ENCODE results near the gene ZNF778.
A peak's percentile ranks its signal among the peaks of the same experiment; 100 is the strongest.
"Not testable (repeated sequence)": the region's sequence is repeated elsewhere in the genome, so short reads cannot be mapped to it uniquely, and the experiment has no call there.

Gene ZNF778

DNA sequence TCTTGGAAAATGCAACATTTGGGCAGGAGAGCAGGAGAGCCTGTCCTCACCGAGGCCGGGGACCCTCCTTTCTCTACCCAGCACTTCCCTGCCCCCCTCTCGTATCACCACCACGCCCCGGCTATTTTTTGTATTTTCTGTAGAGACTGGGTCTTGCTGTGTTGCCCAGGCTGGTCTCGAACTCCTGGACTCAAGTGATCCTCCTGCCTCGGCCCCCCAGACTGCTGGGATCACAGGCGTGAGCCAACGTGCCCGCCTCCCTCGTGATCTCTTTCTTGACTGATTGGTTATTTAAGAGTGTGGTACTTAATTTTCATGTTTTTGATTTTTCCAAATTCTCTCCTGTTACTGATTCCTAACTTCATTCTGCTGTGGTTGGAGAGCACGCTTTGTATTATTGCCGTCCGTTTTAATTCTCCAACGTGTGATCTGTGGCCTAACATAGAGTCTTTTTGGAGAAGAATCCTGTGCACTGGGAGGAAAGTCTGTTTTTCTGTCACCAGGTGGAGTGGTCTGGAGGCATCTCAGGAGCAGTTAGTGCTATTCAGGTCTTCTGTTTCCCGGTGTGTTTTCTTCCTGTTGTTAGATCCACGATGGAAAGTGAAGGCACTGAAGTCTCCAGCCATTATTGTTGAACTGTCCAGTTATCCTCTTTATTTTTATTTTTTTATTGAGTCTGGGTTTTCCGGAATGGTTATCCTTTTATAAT is 40.4 kb downstream of the ZNF778 start:
- DNase-seq: peak; percentile 21

DNA sequence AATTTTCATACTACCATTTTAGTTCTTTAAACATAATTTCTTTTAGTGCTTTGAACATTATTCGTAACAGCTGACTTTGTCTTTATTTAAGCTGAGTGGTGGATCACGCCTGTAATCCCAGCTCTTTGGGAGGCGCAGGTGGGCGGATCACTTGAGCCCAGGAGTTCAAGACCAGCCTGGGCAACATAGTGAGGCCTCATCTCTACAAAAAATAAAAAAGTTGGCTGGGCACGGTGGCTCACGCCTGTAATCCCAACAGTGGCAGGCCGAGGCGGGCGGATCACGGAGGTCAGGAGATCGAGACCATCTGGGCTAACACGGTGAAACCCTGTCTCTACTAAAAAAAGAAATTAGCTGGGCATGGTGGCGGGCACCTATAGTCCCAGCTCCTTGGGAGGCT is 42.4 kb downstream of the ZNF778 start:
- not testable (repeated sequence) for DNase-seq

DNA sequence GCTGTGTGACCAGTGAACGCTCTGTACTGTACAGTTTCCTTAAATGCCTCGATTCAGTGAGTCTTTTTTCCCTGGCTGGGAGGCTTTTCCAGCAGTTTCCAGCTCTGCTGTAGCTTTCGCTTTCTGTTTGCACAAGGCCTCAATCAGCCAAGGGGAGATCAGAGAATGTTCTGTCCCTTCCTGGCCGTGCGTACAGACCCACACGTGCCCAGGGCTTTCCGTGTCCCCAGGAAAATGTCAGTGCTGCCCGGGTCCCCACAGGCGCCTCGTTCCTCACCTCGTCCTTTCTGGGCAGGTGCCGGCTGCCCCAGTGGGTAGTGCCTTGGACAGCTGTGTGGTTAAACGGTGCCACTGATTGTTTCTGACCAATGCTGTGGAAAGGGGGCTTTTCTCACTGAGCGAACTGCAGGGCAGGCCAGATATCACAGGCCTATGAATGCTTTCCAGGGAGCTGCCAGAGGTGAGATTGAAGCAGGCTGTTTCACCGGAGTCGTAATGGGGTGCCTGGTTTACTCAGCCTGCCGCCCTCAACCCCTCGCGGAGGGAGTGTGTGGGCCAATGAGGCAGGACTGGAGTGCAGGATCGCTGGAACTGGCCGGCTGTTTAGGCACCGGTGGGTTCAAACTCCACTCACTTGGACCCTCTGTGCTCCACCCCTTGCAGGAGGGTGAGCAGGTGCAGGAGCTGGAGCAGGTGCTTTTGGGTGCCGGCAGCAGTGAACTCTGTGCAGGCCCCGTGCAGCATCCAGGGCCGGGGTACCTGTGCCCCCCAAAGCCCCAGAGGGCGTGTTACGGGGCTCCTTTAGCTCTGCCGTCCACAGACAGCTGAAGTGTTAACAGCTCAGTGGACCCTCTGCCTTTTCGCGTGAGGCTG is 44.4 kb downstream of the ZNF778 start:
- no peak for DNase-seq

DNA sequence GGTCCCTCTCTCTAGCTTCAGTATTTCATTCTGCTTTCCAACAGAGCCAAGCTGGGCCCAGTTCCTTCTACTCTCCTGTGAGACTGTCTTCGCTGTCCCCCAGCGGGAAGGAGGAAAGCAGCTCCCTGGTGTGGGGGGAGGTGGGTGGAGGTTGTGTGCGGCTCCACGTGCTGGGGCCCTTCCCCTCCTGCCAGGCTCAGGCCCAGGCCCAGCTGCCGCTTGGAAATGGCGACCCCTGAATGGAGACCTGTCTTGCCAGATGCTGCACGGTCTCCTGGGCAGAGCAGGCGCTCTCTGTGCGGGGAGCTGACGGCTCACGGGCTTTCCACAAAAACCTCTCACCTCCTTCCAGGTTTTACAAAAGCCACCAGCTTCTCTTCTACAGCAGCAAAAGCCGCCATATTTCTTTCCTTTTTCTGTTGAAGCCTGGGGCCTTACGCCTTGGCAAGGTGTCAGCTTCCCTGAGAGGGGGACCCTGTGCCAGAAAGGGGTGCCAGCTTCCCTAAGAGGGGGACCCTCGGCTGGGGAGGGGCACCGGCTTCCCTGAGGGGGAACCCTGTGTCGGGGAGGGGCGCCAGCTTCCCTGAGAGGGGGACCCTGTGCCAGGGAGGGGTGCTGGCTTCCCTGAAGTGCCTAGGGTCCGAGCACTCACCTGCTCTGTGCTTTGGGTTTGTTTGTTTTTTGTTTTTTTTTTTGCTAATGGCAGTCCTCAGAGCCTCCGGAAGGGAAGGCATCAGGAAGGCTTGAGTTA is 47.5 kb downstream of the ZNF778 start:
- DNase-seq: no peak

DNA sequence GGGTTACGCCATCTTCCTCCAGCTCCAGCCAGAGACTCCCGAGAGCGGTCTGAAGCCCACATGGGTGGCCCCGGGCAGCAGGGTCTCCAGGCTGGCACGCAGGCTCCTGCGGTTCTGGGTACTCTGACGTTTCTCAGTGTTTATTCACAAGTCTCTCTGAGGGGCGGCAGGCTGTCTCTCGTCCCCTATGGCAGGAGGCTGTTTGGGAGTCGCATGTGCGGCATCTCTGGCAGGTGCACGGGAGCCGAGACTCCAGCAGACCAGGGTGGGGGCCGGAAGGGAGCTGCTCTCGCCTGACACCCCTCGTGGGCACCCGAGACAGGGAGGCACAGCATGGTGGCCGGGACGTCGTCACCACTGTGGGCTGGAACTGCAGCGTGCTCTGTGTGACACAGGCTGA is 48.1 kb downstream of the ZNF778 start:
- DNase-seq: no peak

DNA sequence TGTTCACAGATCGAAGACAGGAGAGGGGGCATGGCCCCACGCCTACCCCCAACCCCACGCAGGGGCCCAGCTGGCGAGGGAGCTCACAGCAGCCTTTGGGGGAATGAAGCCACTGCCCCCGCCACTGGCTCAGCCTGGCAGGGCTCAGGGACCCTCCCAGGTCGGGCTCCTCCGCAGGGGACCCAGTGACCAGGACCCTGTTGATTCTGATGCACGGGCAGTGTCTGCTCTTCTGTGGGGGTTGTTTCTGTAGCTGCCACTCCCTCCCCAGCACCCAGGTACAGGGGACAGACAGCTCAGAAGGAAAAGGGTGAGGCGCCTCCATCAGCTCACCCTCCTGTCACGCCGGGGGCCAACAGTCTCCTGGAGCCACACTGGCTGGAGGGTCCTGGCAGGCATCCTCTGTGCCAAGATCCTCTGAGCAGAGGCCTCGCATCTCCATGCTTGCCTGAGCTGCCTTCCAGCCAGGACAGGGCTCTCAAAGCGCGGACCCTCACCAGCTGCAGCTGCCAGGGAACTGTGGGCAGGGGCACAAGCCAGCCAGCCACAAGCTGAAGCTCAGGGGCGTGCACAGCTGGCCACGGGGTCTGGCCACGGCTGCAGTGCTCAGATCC is 49.1 kb downstream of the ZNF778 start:
- no peak for DNase-seq

DNA sequence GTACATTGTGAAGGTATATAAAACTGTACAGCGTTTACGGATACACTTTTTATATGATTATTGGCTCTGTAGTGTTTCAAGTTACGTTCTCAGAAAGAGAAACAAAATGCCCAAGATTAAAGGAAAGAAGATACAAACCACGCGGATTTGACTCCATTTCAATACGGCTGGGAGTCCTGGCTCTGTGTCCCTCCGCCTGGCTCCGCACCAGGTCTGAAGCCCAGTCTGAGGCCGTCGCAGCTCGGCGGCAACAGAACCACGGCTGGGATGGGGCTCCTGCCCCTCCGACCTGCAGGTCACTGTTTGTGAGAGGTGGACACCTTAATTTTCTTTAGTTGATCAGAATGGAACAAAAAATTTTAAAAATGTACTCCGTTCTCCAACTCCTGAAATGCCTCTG is 50.2 kb downstream of the ZNF778 start:
- DNase-seq: not testable (repeated sequence)

DNA sequence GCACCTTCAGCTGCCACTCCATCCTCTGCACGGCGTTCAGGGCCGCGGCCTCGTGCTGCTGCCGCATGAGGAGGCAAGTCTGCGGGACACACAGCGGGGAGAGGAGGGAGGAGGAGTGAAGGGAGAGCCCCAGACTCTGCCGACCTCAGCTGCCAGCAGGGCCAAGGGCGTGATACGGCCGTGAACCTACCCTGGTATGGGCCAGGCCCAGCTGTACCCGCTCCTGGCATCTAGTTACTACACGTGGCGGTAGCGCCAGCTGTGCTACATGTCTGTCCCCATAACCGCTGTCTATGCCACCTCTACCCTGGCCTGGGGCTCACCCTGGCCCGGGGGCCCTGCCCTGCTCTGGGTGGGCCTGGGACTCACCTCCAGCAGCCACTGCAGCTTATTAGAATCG is 51.1 kb downstream of the ZNF778 start:
- no peak for DNase-seq

DNA sequence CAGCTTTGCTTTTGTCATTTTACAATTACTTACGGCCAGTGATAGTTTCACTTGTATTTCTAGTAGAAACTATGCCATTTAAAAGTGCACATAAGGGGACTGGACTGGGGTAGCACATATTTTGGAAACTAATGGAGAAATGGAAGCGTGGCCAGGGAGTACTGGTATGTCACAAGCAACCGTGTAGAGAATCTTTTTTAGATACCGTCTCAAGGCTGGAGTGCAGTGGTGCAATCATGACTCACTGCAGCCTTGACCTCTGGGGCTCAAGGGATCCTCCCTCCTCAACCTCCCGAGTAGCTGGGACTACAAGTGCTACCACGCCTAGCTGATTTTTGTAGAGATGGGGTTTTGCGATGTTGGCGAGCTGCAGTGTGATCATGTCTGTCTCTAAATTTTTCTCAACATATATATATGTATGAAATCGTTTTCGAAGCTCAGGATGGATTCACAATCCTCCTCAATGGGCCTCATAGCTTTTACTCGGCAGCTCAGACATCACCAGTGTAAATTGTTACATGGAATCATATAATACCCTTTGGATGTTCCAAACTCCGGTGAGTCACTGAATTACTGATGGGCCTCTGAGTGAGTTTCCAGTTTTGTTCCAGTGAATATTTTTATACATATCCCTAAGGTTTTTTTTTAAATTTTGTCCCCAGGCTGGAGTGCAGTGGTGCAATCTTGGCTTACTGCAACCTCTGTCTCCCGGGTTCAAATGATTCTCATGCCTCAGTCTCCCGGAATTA is 51.7 kb downstream of the ZNF778 start:
- DNase-seq: no peak

DNA sequence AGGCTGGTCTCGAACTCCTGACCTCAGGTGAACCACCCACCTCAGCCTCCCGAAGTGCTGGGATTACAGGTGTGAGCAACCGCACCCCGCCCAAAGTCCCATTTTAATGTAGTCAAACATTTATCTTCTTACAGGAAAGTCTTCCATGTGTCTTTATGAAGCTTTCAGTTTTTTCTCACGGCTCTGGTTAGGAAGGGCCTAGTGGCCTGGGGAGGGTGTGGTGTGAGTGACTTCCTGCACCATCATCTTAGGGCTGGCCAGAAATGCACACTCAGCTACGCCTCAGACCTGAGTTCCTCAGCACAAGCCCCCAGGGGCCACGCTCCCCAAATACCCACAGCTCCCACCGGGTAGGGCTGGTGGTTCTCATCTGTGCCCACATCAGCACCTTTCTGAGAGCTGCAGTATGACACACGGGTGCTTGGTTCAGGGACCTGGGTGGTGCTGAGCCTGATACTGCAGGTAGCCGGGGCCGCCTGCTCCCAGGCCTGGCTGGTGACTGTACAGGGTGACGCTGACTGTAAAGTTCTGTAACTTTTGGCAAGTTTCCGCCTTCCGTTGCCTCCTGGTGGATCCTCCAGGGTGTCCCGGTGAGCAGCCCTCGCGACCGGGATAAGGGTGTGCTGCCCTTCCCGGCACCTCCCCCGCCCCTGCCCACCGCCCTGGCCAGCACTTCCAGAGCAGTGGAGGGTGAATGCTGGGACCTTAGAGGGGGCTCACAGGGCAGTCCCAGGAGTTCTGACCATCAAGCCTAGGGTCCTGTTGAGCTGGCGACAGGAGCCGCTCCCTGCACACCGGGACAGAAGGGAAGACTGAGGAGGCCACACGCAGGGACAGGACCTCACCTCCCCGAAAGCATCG is 52.5 kb downstream of the ZNF778 start:
- no peak for DNase-seq

DNA sequence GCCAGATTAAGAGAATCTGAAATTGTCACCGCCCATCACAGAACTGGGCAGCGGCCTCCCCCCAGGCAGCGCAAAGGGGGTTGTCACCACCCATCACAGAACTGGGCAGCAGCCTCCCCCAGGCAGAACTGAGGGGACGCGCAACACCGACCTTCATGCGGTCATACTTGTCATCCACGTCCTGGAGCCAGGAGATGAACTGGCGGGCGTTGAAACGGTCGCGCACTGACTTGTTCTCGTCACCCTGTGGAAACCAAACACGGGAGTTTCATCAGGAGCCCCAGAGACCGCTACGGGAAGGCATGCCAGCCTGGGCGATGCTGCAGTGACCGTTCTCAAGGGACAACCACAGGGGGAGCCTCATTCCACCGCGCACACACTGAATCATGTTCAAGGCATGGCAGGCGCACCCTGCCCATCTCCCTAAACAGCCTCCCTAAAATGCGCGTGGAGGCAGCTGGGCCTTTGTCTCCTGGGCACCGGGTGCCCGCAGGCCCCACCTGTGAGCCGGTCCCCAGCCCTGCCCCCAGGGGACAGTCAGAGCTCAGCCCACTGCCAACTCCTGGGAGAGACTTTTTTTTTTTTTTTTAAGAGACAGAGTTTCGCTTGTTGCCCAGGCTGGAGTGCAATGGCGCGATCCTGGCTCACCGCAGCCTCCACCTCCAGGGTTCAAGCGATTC is 53.3 kb downstream of the ZNF778 start:
- DNase-seq: no peak

DNA sequence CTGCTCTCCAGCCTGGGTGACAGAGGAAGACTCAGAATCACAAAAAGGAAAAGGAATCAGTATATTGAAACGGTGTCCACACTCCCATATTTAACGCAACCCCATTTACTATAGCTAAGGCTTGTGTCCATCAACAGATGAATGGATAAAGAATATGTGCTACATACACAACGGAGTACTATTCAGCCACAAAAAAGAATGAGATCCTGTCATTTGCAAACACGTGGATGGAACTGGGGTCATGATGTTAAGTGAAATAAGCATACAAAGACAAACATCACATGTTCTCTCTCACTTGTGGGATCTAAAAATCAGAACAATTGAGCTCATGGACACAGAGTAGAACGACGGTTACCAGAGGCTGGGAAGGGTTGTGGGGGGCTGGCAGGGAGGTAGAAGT is 55.1 kb downstream of the ZNF778 start:
- DNase-seq: no peak

DNA sequence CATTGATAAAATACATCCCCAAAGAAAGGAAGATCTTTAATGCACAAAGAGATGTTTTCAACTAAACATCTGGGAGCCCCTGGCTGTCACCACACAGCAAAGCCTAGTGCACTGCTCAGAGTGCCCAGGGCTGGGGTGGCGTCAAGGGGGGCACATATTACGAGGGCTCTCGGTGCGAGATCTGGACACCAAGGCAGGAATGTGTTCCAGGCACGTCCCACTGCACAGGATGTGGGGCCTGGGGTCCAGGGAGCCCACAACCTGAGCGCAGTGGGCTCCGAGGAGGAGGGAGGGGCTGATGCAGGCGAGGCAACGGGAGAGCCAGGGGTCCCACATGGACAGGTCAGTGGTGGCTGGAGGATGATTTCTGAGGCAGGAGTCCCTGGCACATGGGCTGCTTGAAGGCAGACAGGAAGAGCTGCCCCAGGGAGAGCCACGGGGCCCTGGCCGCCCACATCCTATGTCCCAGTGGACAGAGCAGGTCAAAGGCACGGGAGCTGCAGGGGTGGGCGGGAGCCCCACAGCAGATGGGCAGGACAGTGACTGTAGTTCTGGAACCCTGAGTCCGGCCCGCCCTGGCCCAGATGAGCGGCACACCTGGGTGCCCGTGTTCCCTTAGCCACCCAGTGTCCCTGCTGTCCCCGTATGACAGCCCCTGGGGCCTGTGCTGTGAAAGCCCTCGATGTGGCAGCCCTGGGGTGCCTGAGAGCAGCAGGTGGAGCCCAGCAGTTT is 56.4 kb downstream of the ZNF778 start:
- no peak for DNase-seq

DNA sequence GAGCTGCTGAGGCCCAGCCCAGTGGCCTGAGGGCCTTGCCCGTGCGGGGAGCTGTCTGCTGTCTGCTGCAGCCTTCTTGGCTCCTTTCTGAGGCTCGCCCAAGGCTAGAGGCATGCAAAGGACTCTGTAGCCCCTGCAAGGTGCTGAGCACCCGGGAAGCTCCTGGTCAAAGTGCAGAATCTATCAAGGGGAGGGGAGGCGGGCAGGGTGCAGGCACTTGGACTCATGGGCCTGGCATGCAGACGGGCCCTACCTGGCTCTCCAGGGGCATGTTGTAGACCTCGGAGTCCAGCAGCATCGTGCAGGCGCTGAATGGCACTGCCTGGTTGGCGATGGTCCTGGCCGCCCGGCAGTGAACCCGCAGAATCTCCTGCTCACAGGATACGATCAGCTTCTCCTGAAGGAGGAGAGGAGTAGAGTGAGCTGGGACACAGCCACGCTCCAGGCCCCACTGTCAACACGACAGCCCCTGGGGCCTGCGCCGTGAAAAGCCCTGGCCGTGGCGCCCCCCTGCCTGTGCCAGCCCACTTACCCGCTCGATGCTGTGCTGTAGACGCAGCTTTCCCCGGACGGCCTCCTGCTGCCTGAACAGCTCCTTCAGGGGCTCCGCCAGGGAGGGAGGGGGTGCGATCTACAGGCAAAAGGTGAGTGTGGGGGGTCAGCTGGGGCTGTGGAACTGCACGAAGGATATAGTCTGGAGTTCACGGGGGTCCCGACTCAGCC is 57.2 kb downstream of the ZNF778 start:
- DNase-seq: no peak

DNA sequence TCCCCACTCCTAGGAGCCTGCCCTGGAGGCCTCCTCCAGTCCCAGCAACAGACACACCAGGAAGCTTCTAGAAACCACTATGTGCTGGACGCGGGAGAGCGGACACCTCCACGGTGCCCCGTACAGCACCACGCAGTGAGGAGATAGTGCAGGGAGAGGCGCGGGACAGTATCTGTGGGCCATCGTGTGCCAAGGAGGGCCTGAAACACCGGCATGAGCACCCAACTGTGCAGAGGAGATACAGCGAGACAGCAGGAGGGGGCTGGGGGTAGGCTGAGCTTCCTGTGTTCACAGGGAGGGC is 57.7 kb downstream of the ZNF778 start:
- DNase-seq: no peak

DNA sequence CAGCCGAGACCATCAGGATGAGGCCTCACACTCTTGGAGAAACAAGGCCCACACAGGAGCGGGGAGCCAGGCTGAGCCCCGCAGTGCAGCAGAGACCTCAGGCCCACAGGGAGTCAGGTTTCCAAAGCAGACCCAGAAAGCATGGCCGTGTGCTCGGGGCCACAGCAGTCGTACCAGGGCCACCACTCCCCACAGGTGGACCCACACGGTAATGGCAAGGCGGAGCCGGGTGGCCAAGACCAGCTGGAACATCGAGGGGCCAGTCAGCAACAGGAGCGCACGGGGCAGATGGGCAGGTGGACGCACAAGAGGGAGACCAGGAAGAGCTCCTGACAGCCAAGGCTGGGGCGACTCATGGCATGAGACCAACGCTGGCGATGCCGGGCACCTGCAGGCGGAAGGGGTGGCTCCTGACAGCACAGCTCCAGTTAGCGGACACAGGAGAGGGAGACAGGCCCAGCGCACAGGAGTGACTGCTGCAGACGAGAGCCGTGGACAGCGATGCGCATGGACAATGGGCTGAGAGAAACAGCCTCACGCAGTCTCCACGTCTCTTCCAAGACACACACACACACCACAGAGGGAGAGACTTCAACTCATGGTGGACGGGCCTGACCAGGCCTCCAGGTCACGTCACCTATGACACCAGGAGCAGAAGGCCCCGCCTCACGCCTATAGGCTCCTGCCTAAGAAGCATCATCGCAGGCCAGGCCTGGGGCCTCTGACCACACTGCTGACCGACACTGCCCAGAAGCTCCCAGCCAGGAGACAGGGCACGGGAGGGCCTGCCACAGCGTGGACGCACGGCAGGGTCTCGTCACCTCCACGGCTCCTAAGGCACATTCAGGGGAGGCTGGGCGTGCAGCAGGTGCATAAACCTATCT is 58.6 kb downstream of the ZNF778 start:
- DNase-seq: no peak

DNA sequence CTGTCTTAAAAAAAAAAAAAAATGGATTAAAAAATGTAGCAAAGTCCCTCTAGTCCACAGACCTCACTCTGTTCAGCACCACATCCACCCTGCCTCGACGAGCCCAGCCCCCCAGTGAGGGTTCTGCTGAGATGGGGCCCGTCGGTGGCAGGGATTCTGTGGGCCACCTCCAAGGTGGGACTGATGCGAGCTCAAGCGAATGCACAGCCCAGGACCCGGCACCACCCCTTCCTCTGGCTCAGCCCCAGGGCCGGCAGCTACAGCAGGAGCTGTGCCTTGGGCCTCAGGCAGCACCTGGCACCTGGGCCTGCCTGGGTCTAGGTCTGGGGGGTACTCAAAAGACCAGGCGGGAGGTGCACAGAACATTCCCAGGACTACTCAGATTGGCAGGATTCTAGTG is 59.5 kb downstream of the ZNF778 start:
- DNase-seq: no peak

DNA sequence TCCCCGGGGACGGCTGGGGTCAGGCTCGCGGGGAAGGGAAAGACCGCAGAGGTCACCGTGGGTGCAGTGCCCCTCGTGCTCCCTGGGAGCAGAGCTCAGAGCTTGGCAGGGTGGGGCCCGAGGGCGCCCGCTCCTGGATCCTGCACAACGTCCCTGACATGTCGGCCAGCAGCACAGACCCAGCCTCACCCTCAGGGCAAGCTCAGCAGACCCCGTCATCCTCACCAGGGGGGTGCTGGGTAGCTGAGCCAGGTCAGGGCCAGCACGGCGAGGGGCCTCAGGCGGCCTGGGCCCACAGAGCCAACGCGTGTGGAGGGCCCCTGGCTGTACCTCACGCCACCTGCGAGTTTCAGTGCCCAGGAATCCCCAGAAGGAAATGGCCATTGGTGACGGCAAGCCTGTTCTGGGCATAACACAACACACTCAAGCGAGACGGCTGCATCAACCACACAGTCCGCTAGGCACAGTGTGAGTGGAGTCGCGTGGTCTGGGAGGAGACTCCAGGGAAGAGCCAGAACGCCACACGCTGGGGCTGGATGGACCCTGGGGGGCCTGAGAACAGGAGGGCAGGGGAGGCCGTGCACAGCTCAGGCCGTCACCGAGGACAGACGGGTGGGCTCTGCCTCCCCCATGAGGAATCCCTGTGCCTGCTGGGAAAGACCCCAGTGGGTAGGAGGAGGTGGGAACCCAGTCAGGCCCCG is 60.3 kb downstream of the ZNF778 start:
- DNase-seq: peak; percentile 46

Measured in eye (tissue), 1 donor.